Naive thymus-derived CD4-positive, alpha-beta T cell (primary cell): ENCODE measurements around the gene BHLHA15. TPM values are rescaled to one million over a fixed set of nuclear protein-coding genes. Genes with fewer than 3 reads are reported as not detected.
A peak's percentile ranks its signal among the peaks of the same experiment; 100 is the strongest.

Source experiments
- ATAC-seq: fragments of 150-1000 bp; cut with Tn5 transposase; 2 replicates; pipeline ENCODE4 v1.10.0; 2021; ENCODE audit warnings: mild to moderate bottlenecking, moderate library complexity
- CTCF ChIA-PET: fragments of 350-600 bp; sonication (Branson Sonifier 250); formaldehyde crosslinking; loops from one replicate; lab custom pipeline; 2021; ENCODE audit warnings: antibody characterized with exemption; lab: Charles Lee
- POLR2A ChIA-PET: fragments of 350-600 bp; sonication (Branson Sonifier 250); formaldehyde crosslinking; loops from one replicate; lab custom pipeline; 2021; ENCODE audit warnings: antibody characterized with exemption, inconsistent platforms; lab: Charles Lee
- DNase-seq, 9 donors: peaks; one replicate each; pipeline versions ENCODE4 v3.0.0 to v3.0.0-alpha.2; 2020 to 2022; ENCODE audit warnings: mixed read lengths in 1 of 9
- H3K27ac ChIP-seq: one replicate; pipeline ENCODE4 v1.7.0; 2013; ENCODE audit warnings: mild to moderate bottlenecking, low read depth, low read length, moderate library complexity
- H3K27me3 ChIP-seq, 2 donors: one replicate each; pipeline ENCODE4 v1.7.0; 2013; ENCODE audit warnings: low read length in 2 of 2, mild to moderate bottlenecking in 2 of 2, moderate library complexity in 2 of 2; ENCODE audit not compliant: control insufficient read depth in 2 of 2, insufficient read depth in 2 of 2
- H3K36me3 ChIP-seq, 3 experiments: 1 replicate in 2 of 3; 2 replicates in 1 of 3; pipeline ENCODE4 v1.7.0; 2013; ENCODE audit warnings: low read length in 3 of 3, mild to moderate bottlenecking in 3 of 3, moderate library complexity in 1 of 3; ENCODE audit not compliant: insufficient read depth in 3 of 3, control insufficient read depth in 2 of 3
- H3K4me1 ChIP-seq, 2 donors: one replicate each; pipeline ENCODE4 v1.7.0; 2013; ENCODE audit warnings: low read length in 2 of 2, mild to moderate bottlenecking in 2 of 2, moderate library complexity in 1 of 2; ENCODE audit not compliant: control insufficient read depth in 2 of 2, insufficient read depth in 2 of 2
- H3K4me3 ChIP-seq: 2 replicates; pipeline ENCODE4 v1.7.0; 2013; ENCODE audit warnings: mild to moderate bottlenecking, low read length
- H3K9me3 ChIP-seq, 3 experiments: 1 replicate in 2 of 3; 2 replicates in 1 of 3; pipeline ENCODE4 v1.7.0; 2013; ENCODE audit warnings: low read length in 3 of 3; ENCODE audit not compliant: control insufficient read depth in 2 of 3
- H3K27ac Mint-ChIP-seq, 9 donors: one replicate each; pipeline ENCODE4 v1.8.0; 2020 to 2022; ENCODE audit warnings: mixed read lengths in 9 of 9, mild to moderate bottlenecking in 8 of 9, moderate library complexity in 5 of 9, inconsistent platforms in 2 of 9
- H3K27me3 Mint-ChIP-seq, 5 donors: one replicate each; pipeline ENCODE4 v1.8.0; 2021 to 2022; ENCODE audit warnings: mixed read lengths in 5 of 5, mild to moderate bottlenecking in 1 of 5
- H3K36me3 Mint-ChIP-seq, 5 donors: one replicate each; pipeline ENCODE4 v1.8.0; 2020 to 2022; ENCODE audit warnings: mixed read lengths in 5 of 5, mild to moderate bottlenecking in 3 of 5, inconsistent platforms in 1 of 5
- H3K4me1 Mint-ChIP-seq, 7 donors: one replicate each; pipeline ENCODE4 v1.8.0; 2020 to 2022; ENCODE audit warnings: mixed read lengths in 7 of 7, mild to moderate bottlenecking in 3 of 7, inconsistent platforms in 1 of 7
- H3K4me3 Mint-ChIP-seq, 10 donors: one replicate each; pipeline ENCODE4 v1.8.0; 2020 to 2022; ENCODE audit warnings: mild to moderate bottlenecking in 10 of 10, mixed read lengths in 10 of 10, moderate library complexity in 6 of 10, inconsistent platforms in 2 of 10
- H3K9me3 Mint-ChIP-seq, 11 donors: one replicate each; pipeline ENCODE4 v1.8.0; 2020 to 2022; ENCODE audit warnings: mixed read lengths in 11 of 11, mild to moderate bottlenecking in 4 of 11, inconsistent platforms in 1 of 11, moderate library complexity in 1 of 11
- intact Hi-C, 2 donors: fragments of 100-400 bp; cut with micrococcal nuclease; formaldehyde crosslinking; loops; one replicate each; pipeline ENCODE4 v1.15.1; 2023
- polyA plus RNA-seq, 2 donors: library from polyadenylated mRNA; unstranded; fragments of 300-500 nt; fragmentation: Illumina TruSeq; gene quantifications; one replicate each; pipeline ENCODE4 v1.2.3, GENCODE V29; 2021
- total RNA-seq, 6 experiments: library from RNA in 5 of 6; stranded (reverse) in 5 of 6; gene quantifications; 1 replicate in 5 of 6; 2 replicates in 1 of 6; pipeline ENCODE4 v1.2.3 and lab custom pipeline; 2021 to 2026

The BHLHA15 gene
- total and polyA plus RNA-seq, 7 experiments from 2014 or later = 0.39 to 0.80 TPM; not detected in 5

GRCh38 chr7:98229441-98229840, 18.2 kb downstream of the BHLHA15 start:
- no peaks in the 10 kb centered on the region for H3K4me1 ChIP-seq
- H3K27me3 ChIP-seq = no peaks in the 10 kb centered on the region
- Mint-ChIP-seq H3K27ac (no peak overlapping the region), H3K9me3 (no peaks in the 10 kb centered on the region), H3K27me3 (no peaks in the 10 kb centered on the region), H3K4me3 (no peak overlapping the region), H3K36me3 (peaks cover 0 to 23% (median 5%) of the 10 kb centered on the region in 5 donors), H3K4me1 (peaks cover 0 to 4% (median 0%) of the 10 kb centered on the region in 7 donors)
- H3K9me3 ChIP-seq = no peaks in the 10 kb centered on the region
- ChIA-PET CTCF (no interaction called here), POLR2A (no interaction called here)
- ATAC-seq (no peak), DNase-seq (no peak)
- H3K27ac ChIP-seq = no peak overlapping the region
- peaks cover 0 to 99% (median 19%) of the 10 kb centered on the region in 3 experiments for H3K36me3 ChIP-seq
- no peak overlapping the region for H3K4me3 ChIP-seq
- intact Hi-C loops = no loop called here

DNA sequence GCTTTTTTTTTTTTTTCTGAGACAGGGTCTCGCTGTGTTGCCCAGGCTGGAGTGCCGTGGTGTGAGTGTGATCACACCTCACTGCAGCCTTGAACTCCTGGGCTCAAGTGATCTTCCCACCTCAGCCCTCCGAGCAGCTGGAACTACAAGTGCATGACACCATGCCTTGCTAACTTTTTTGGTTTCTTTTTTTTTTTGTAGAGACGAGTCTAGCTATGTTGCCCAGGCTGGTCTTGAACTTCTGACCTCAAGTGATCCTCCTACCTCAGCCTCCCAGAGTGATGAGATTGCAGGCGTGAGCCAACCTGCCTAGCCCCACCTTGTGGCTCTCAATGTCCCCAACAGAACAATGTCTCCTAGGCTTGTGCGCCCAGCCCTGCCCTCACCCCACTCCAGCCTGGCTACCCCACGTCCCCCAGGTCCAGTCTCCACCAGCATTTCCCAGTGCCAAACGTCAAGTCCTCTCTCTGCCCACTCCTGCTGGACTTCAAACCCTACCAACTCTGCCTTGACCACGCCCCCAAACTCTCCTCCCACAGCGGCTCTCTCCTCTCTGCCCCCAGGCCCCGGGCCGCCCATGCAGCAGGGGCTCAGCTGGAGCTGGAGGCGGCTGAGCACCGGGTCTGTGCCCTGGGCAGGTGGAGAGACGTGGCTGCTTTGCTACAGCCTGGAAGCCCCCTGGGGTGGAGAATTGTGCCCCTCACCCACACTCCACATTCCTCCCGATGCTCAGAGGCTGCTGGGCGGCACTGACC, 18.9 kb downstream of the BHLHA15 start:
- CTCF ChIA-PET = no interaction called here
- H3K27me3 Mint-ChIP-seq = no peaks in the 10 kb centered on the region
- H3K9me3 Mint-ChIP-seq = no peaks in the 10 kb centered on the region
- H3K4me1 ChIP-seq = no peaks in the 10 kb centered on the region
- H3K36me3 Mint-ChIP-seq = peaks cover 0 to 30% (median 6%) of the 10 kb centered on the region in 5 donors
- peaks cover 0 to 7% (median 0%) of the 10 kb centered on the region in 7 donors for H3K4me1 Mint-ChIP-seq
- no peak overlapping the region for H3K27ac ChIP-seq
- peaks cover 0 to 97% (median 19%) of the 10 kb centered on the region in 3 experiments for H3K36me3 ChIP-seq
- no peak for ATAC-seq
- no peak overlapping the region for H3K4me3 ChIP-seq
- H3K4me3 Mint-ChIP-seq = no peak overlapping the region
- POLR2A ChIA-PET = no interaction called here
- no peak for DNase-seq
- H3K27me3 ChIP-seq = no peaks in the 10 kb centered on the region
- intact Hi-C loops = no loop called here
- peak overlapping the region in 1 of 9 donors; percentile 62 for H3K27ac Mint-ChIP-seq
- H3K9me3 ChIP-seq = no peaks in the 10 kb centered on the region

DNA sequence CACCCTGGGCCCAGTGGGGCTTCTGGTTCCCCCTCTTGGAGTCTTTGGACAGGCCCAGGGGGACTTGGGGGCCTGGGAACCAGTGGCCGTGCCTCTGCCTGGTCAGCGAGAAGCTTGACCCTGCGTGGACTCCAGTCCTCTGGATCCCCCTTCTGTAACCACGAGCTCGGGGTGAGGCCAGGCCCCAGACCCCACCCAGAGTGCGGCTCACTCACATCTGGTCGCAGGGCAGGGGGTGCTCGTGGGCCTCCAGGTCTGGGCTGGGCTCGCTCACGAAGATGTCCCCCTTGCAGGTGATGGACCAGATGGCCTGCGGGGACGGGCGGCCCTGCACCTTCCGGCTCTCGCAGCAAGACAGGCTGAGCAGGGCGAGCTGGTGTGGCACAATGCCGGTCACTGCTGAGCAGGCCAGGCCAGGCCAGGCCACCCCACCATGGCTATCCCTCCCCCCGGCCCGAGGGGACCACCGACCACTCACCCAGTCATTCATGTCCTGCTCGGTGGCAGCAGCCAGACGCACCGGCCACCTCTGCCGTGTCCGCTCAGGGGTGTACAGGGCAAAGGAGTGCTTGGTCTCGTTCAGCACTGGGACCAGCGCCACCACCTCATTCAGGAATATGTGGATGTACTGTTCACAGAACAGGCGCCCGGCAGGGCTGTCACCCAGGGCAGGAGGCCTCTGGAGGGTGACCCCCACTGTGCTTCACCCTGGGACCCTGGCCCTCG, 19.7 kb downstream of the BHLHA15 start:
- Mint-ChIP-seq H3K36me3 (peaks cover 0 to 25% (median 6%) of the 10 kb centered on the region in 5 donors), H3K4me3 (no peak overlapping the region), H3K9me3 (no peaks in the 10 kb centered on the region), H3K4me1 (peaks cover 0 to 7% (median 0%) of the 10 kb centered on the region in 7 donors), H3K27ac (no peak overlapping the region), H3K27me3 (no peaks in the 10 kb centered on the region)
- intact Hi-C loops = no loop called here
- CTCF ChIA-PET = no interaction called here
- H3K27me3 ChIP-seq = no peaks in the 10 kb centered on the region
- H3K9me3 ChIP-seq = no peaks in the 10 kb centered on the region
- ATAC-seq (peak; percentile 8), DNase-seq (no peak)
- POLR2A ChIA-PET = no interaction called here
- H3K27ac ChIP-seq = no peak overlapping the region
- H3K4me1 ChIP-seq = no peaks in the 10 kb centered on the region
- no peak overlapping the region for H3K4me3 ChIP-seq
- peaks cover 0 to 91% (median 20%) of the 10 kb centered on the region in 3 experiments for H3K36me3 ChIP-seq

DNA sequence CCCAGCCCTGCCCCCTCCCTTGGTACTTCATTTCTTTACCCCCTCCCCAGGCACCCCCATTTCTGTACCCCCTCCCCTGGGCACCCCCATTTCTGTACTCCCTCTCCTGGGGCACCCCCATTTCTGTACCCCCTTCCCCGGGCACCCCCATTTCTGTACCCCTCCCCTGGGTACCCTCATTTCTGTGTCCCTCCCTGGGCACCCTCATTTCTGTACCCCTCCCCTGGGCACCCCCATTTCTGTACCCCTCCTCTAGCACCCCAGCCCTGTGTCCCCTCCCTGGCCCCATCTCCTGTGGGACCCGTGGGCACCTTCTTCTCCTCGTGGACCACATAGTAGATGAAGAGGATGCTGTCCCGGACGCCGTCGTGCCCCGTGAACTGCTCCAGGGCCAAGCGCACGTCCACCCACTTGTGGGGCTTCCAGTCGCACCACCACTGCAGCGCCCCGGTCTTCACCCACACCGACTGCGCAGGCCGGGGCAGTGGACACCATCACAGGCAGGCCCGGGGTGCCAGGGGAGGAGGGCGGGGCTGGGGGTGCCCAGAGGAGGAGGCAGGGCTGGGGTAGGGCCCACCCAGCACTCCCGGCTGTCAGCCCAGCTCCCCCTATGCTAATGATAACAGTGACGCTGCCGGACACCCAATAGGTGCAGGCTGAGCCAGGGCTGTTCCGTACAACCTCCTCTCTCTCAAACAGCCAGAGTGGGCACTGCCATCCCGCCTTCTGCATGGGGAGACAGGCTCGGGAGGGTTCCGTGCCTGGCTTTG, 20.4 kb downstream of the BHLHA15 start:
- intact Hi-C loops = no loop called here
- peaks cover 0 to 4% (median 0%) of the 10 kb centered on the region in 7 donors for H3K4me1 Mint-ChIP-seq
- H3K4me3 Mint-ChIP-seq = no peak overlapping the region
- peaks cover 0 to 19% (median 3%) of the 10 kb centered on the region in 5 donors for H3K36me3 Mint-ChIP-seq
- Histone ChIP-seq H3K27me3 (no peaks in the 10 kb centered on the region), H3K27ac (no peak overlapping the region), H3K4me1 (no peaks in the 10 kb centered on the region), H3K36me3 (peaks cover 0 to 91% (median 18%) of the 10 kb centered on the region in 3 experiments), H3K4me3 (no peak overlapping the region), H3K9me3 (no peaks in the 10 kb centered on the region)
- POLR2A ChIA-PET = interaction anchor here (0.9 kb wide), 1 partner anchor 13 kb away, joined by 3 read pairs; no protein-coding TSS in a partner anchor
- H3K27me3 Mint-ChIP-seq = no peaks in the 10 kb centered on the region
- ATAC-seq (peak; percentile 6), DNase-seq (no peak)
- no peak overlapping the region for H3K27ac Mint-ChIP-seq
- no peaks in the 10 kb centered on the region for H3K9me3 Mint-ChIP-seq
- CTCF ChIA-PET = no interaction called here

DNA sequence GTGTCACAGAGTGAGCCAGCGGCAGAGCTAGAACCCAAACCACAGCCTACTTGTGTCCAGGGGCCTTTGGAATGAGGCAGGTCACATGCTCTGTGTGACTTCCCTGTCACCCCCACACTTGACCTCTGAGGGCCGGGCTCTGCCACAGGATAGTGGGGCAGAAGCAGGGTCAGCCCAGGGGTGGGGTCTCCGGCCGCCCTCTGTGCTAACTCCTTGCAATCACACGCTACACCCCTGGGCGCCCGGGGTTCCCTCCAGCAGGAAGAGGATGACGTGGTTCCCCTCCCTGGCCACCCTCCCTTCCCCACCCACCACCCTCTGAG, 21.0 kb downstream of the BHLHA15 start:
- no peaks in the 10 kb centered on the region for H3K27me3 ChIP-seq
- ChIA-PET CTCF (no interaction called here), POLR2A (interaction anchor here (0.9 kb wide), 1 partner anchor 13 kb away, joined by 3 read pairs; no protein-coding TSS in a partner anchor)
- Mint-ChIP-seq H3K27ac (no peak overlapping the region), H3K4me3 (no peak overlapping the region), H3K36me3 (peaks cover 0 to 19% (median 3%) of the 10 kb centered on the region in 5 donors), H3K9me3 (no peaks in the 10 kb centered on the region), H3K4me1 (peaks cover 0 to 4% (median 0%) of the 10 kb centered on the region in 7 donors), H3K27me3 (no peaks in the 10 kb centered on the region)
- H3K27ac ChIP-seq = no peak overlapping the region
- no peak for DNase-seq
- H3K4me1 ChIP-seq = no peaks in the 10 kb centered on the region
- intact Hi-C loops = no loop called here
- H3K9me3 ChIP-seq = no peaks in the 10 kb centered on the region
- ATAC-seq = no peak
- H3K36me3 ChIP-seq = peaks cover 0 to 92% (median 18%) of the 10 kb centered on the region in 3 experiments
- no peak overlapping the region for H3K4me3 ChIP-seq

DNA sequence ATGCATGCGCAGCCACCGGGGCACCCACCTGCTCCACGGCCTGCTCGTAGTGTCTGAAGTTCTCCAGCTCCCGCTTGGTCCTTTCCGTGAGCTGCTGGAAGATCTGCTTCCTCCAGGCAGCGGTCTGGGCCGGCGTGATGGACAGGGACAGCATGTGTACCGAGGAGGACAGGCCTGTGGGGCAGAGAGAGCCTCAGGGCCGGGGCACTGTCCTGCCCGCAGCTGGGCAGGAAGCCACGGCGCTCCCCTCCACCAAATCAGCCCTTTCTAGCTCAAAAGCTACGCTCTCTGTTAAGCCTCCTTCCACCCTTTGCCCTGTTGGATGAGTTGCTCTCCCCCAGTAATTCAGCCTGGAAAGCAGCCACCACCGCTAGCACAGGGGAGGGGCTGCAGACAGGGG, 21.6 kb downstream of the BHLHA15 start:
- H3K4me3 ChIP-seq = no peak overlapping the region
- ATAC-seq (no peak), DNase-seq (no peak)
- CTCF ChIA-PET = no interaction called here
- H3K27ac ChIP-seq = no peak overlapping the region
- H3K4me3 Mint-ChIP-seq = no peak overlapping the region
- no peaks in the 10 kb centered on the region for H3K27me3 ChIP-seq
- peaks cover 0 to 4% (median 0%) of the 10 kb centered on the region in 7 donors for H3K4me1 Mint-ChIP-seq
- intact Hi-C loops = no loop called here
- no peaks in the 10 kb centered on the region for H3K27me3 Mint-ChIP-seq
- no peaks in the 10 kb centered on the region for H3K4me1 ChIP-seq
- peaks cover 0 to 18% (median 2%) of the 10 kb centered on the region in 5 donors for H3K36me3 Mint-ChIP-seq
- H3K9me3 Mint-ChIP-seq = no peaks in the 10 kb centered on the region
- H3K36me3 ChIP-seq = peaks cover 0 to 90% (median 17%) of the 10 kb centered on the region in 3 experiments
- no peak overlapping the region for H3K27ac Mint-ChIP-seq
- POLR2A ChIA-PET = interaction anchor here (0.9 kb wide), 1 partner anchor 12 kb away, joined by 3 read pairs; no protein-coding TSS in a partner anchor
- no peaks in the 10 kb centered on the region for H3K9me3 ChIP-seq
